Muscle of leg (tissue), 11 donors: ENCODE results near the gene USP15. TPM values are rescaled to one million over a fixed set of nuclear protein-coding genes. Genes with fewer than 3 reads are reported as not detected.

ENCODE experiments used
- DNase-seq: peaks from one replicate; pipeline ENCODE4 v3.0.0; 2013
- H3K27ac ChIP-seq: one replicate; pipeline ENCODE4 v1.5.1; 2013; ENCODE audit warnings: mild to moderate bottlenecking, low read length, control low read depth
- H3K27me3 ChIP-seq: one replicate; pipeline ENCODE4 v1.6.1; 2013; ENCODE audit warnings: low read length; ENCODE audit not compliant: control insufficient read depth, insufficient read depth
- H3K36me3 ChIP-seq: one replicate; pipeline ENCODE4 v1.6.1; 2013; ENCODE audit warnings: low read length; ENCODE audit not compliant: control insufficient read depth, insufficient read depth
- H3K4me1 ChIP-seq: one replicate; pipeline ENCODE4 v1.6.1; 2013; ENCODE audit warnings: low read length; ENCODE audit not compliant: control insufficient read depth, insufficient read depth
- H3K4me3 ChIP-seq: one replicate; pipeline ENCODE4 v1.5.1; 2013; ENCODE audit warnings: low read length, control low read depth
- H3K9me3 ChIP-seq: replicated peaks from 2 replicates; pipeline ENCODE4 v1.6.1; 2013; ENCODE audit warnings: low read depth, low read length; ENCODE audit not compliant: control insufficient read depth
- WGBS: methylation state at CpG from one replicate; pipeline ENCODE4 v1.1.5; 2013; ENCODE audit warnings: missing lambda C conversion rate; ENCODE audit not compliant: insufficient coverage; 5-methylcytosine and 5-hydroxymethylcytosine counted together
- polyA plus RNA-seq, 8 donors: library from polyadenylated mRNA; unstranded; fragments of 120-200 nt; gene quantifications; one replicate each; pipeline versions ENCODE4 v1.2.1 to v1.2.3, GENCODE V29; 2013; ENCODE audit warnings: inconsistent platforms in 1 of 8, low replicate concordance in 1 of 8; ENCODE audit not compliant: insufficient read length in 8 of 8, insufficient read depth in 1 of 8
- total RNA-seq: library from RNA; stranded (reverse); fragments of 120-200 nt; gene quantifications from one replicate; pipeline ENCODE4 v1.2.4, GENCODE V29; 2013

USP15 gene
- total and polyA plus RNA-seq, 9 donors = 27.2 to 50.5 (median 35.1) TPM

- no peaks in the 10 kb centered on the region for H3K9me3 ChIP-seq
- H3K36me3 ChIP-seq = no peaks in the 10 kb centered on the region
- H3K27me3 ChIP-seq = no peaks in the 10 kb centered on the region
- WGBS = no CpG with 5 or more reads among the region's 2 CpGs
- no peak for DNase-seq
- H3K4me1 ChIP-seq = no peaks in the 10 kb centered on the region
- H3K27ac ChIP-seq = no peak overlapping the region
- no peak overlapping the region for H3K4me3 ChIP-seq
These were observed 29.6 kb upstream of the USP15 start for GRCh38 chr12:62230652-62231051.

- WGBS = 100% methylated on average over 1 of the region's 3 CpGs
- no peak overlapping the region for H3K4me3 ChIP-seq
- no peak overlapping the region for H3K27ac ChIP-seq
- H3K9me3 ChIP-seq = no peaks in the 10 kb centered on the region
- no peaks in the 10 kb centered on the region for H3K27me3 ChIP-seq
- no peak for DNase-seq
- H3K4me1 ChIP-seq = no peaks in the 10 kb centered on the region
- H3K36me3 ChIP-seq = no peaks in the 10 kb centered on the region
These were observed 28.0 kb upstream of the USP15 start for GRCh38 chr12:62232143-62232729.

GRCh38 chr12:62233805-62234204 is 26.4 kb upstream of the USP15 start:
- WGBS = 100% methylated on average over 1 of the region's 2 CpGs

GRCh38 chr12:62239571-62239970 is 20.6 kb upstream of the USP15 start:
- no peak for DNase-seq
- no peaks in the 10 kb centered on the region for H3K36me3 ChIP-seq
- H3K9me3 ChIP-seq = no peaks in the 10 kb centered on the region
- no peaks in the 10 kb centered on the region for H3K27me3 ChIP-seq
- whole genome bisulfite sequencing = no CpG with 5 or more reads among the region's 2 CpGs
- no peaks in the 10 kb centered on the region for H3K4me1 ChIP-seq
- H3K4me3 ChIP-seq = no peak overlapping the region
- no peak overlapping the region for H3K27ac ChIP-seq

More at GRCh38 chr12:62233805-62234204, 26.4 kb upstream of the USP15 start:
- Histone ChIP-seq H3K9me3 (no peaks in the 10 kb centered on the region), H3K27me3 (no peaks in the 10 kb centered on the region), H3K27ac (no peak overlapping the region), H3K36me3 (no peaks in the 10 kb centered on the region), H3K4me1 (no peaks in the 10 kb centered on the region), H3K4me3 (no peak overlapping the region)
- no peak for DNase-seq

GRCh38 chr12:62247281-62248045 is 12.7 kb upstream of the USP15 start:
- Histone ChIP-seq H3K36me3 (no peaks in the 10 kb centered on the region), H3K4me3 (no peak overlapping the region), H3K27ac (no peak overlapping the region), H3K9me3 (no peaks in the 10 kb centered on the region), H3K27me3 (no peaks in the 10 kb centered on the region), H3K4me1 (no peaks in the 10 kb centered on the region)
- DNase-seq = no peak
- no CpG with 5 or more reads among the region's 3 CpGs for WGBS

GRCh38 chr12:62248873-62249272 is 11.3 kb upstream of the USP15 start:
- Histone ChIP-seq H3K36me3 (no peaks in the 10 kb centered on the region), H3K27me3 (no peaks in the 10 kb centered on the region), H3K9me3 (no peaks in the 10 kb centered on the region), H3K4me1 (no peaks in the 10 kb centered on the region), H3K4me3 (no peak overlapping the region), H3K27ac (no peak overlapping the region)
- WGBS = no CpG with 5 or more reads among the region's 1 CpG
- DNase-seq = no peak

- Histone ChIP-seq H3K4me3 (no peak overlapping the region), H3K4me1 (no peaks in the 10 kb centered on the region), H3K36me3 (no peaks in the 10 kb centered on the region), H3K27me3 (no peaks in the 10 kb centered on the region), H3K27ac (no peak overlapping the region), H3K9me3 (no peaks in the 10 kb centered on the region)
- DNase-seq = no peak
- WGBS = 71% methylated on average over 1 of the region's 2 CpGs
These were observed 10.8 kb upstream of the USP15 start for GRCh38 chr12:62249419-62249818.

GRCh38 chr12:62250671-62251608 is 9.3 kb upstream of the USP15 start:
- no peaks in the 10 kb centered on the region for H3K9me3 ChIP-seq
- no peaks in the 10 kb centered on the region for H3K27me3 ChIP-seq
- no peak overlapping the region for H3K27ac ChIP-seq
- no peak overlapping the region for H3K4me3 ChIP-seq
- 67% methylated on average over 2 of the region's 3 CpGs for whole genome bisulfite sequencing
- H3K4me1 ChIP-seq = no peaks in the 10 kb centered on the region
- no peaks in the 10 kb centered on the region for H3K36me3 ChIP-seq
- no peak for DNase-seq

- Histone ChIP-seq H3K36me3 (no peaks in the 10 kb centered on the region), H3K27ac (no peak overlapping the region), H3K4me3 (no peak overlapping the region), H3K4me1 (no peaks in the 10 kb centered on the region), H3K9me3 (no peaks in the 10 kb centered on the region), H3K27me3 (no peaks in the 10 kb centered on the region)
- no peak for DNase-seq
These were observed 8.6 kb upstream of the USP15 start for GRCh38 chr12:62251609-62251958.

- Histone ChIP-seq H3K36me3 (no peaks in the 10 kb centered on the region), H3K27ac (no peak overlapping the region), H3K27me3 (no peaks in the 10 kb centered on the region), H3K4me3 (no peak overlapping the region), H3K9me3 (no peaks in the 10 kb centered on the region), H3K4me1 (no peaks in the 10 kb centered on the region)
- DNase-seq = no peak
- WGBS = no CpG with 5 or more reads among the region's 4 CpGs
These were observed 7.6 kb upstream of the USP15 start for GRCh38 chr12:62252576-62252975.
